T follicular helper cell (primary cell): ENCODE data around the gene PRDX3.
A peak's percentile ranks its signal among the peaks of the same experiment; 100 is the strongest.

Experiments
- DNase-seq: peaks from one replicate; pipeline ENCODE4 v3.0.0-alpha.2; 2020; ENCODE audit warnings: low read depth
- total RNA-seq, 2 experiments: gene quantifications; one replicate each; lab custom pipeline; 2026; lab: John Stamatoyannopoulos, UW

Gene PRDX3
- 55.7 to 147 reads per million in 2 experiments for total RNA-seq

- DNase-seq, result peak; percentile 89
Observed at GRCh38 chr10:119178372-119179119, at the start of gene PRDX3. PRDX3 (minus strand) TSS chr10:119178812; CDS start chr10:119178790, 22 bp downstream.

GRCh38 chr10:119227825-119228224 lies 49.2 kb upstream of the PRDX3 start:
- DNase-seq, result no peak

- DNase-seq, result no peak
Observed at GRCh38 chr10:119225083-119225658, 46.6 kb upstream of the PRDX3 start.

GRCh38 chr10:119222966-119223386 lies 44.4 kb upstream of the PRDX3 start:
- no peak for DNase-seq

- DNase-seq, result no peak
Observed at GRCh38 chr10:119222537-119222936, 43.9 kb upstream of the PRDX3 start.

GRCh38 chr10:119221666-119222065 lies 43.1 kb upstream of the PRDX3 start:
- no peak for DNase-seq

GRCh38 chr10:119221201-119221600 lies 42.6 kb upstream of the PRDX3 start:
- DNase-seq, result no peak

- DNase-seq, result no peak
Observed at GRCh38 chr10:119219871-119220270, 41.3 kb upstream of the PRDX3 start.

GRCh38 chr10:119217991-119218490 lies 39.4 kb upstream of the PRDX3 start:
- no peak for DNase-seq

- no peak for DNase-seq
Observed at GRCh38 chr10:119217401-119217800, 38.8 kb upstream of the PRDX3 start.

- no peak for DNase-seq
Observed at GRCh38 chr10:119216127-119216526, 37.5 kb upstream of the PRDX3 start.

GRCh38 chr10:119215371-119215770 lies 36.8 kb upstream of the PRDX3 start:
- no peak for DNase-seq

GRCh38 chr10:119211625-119212441 lies 33.2 kb upstream of the PRDX3 start:
- DNase-seq, result no peak

- DNase-seq, result no peak
Observed at GRCh38 chr10:119211176-119211575, 32.6 kb upstream of the PRDX3 start.

- DNase-seq, result no peak
Observed at GRCh38 chr10:119210633-119211032, 32.0 kb upstream of the PRDX3 start.

- DNase-seq, result no peak
Observed at GRCh38 chr10:119209736-119210355, 31.2 kb upstream of the PRDX3 start.

- DNase-seq, result peak; percentile 51
Observed at GRCh38 chr10:119209035-119209735, 30.6 kb upstream of the PRDX3 start.

GRCh38 chr10:119208553-119208940 lies 29.9 kb upstream of the PRDX3 start:
- no peak for DNase-seq

GRCh38 chr10:119207713-119208552 lies 29.3 kb upstream of the PRDX3 start:
- no peak for DNase-seq

- DNase-seq, result peak; percentile 96
Observed at GRCh38 chr10:119207366-119207666, 28.7 kb upstream of the PRDX3 start, which contains the start of gene GRK5. GRK5 (plus strand) TSS chr10:119207571; CDS start chr10:119207918, 347 bp downstream.
